Measurements from ENCODE around the gene TGFBRAP1.

DNA sequence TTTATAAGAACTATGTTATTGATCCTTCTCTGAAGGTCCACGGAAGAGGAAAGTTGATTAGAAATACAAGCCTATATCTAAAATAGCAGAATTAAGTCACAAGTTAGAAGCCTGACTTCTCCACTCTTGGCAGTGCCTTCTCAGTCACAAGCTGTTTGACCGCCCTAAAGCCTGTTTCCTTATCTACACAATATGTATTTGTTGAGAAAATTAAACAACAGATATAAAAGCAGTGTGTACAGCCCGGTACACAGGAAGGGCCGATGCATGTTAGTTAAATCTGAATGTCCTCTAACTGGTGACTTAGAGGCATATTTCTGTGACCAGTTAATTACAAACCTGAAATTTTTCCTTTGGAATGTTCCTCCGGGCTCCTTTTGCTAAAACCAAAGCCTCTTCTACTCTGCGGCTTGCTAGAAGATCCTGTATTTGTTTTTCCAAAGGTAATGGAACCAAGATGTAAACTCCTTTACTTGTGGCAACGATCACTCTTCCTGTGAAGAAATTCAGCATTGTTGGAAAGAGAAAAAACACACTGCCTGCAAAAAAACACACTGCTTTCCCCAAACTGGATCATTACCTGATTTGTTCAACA, 33.4 kb downstream of the TGFBRAP1 start:
- TF ChIP-seq, protein P1, sequence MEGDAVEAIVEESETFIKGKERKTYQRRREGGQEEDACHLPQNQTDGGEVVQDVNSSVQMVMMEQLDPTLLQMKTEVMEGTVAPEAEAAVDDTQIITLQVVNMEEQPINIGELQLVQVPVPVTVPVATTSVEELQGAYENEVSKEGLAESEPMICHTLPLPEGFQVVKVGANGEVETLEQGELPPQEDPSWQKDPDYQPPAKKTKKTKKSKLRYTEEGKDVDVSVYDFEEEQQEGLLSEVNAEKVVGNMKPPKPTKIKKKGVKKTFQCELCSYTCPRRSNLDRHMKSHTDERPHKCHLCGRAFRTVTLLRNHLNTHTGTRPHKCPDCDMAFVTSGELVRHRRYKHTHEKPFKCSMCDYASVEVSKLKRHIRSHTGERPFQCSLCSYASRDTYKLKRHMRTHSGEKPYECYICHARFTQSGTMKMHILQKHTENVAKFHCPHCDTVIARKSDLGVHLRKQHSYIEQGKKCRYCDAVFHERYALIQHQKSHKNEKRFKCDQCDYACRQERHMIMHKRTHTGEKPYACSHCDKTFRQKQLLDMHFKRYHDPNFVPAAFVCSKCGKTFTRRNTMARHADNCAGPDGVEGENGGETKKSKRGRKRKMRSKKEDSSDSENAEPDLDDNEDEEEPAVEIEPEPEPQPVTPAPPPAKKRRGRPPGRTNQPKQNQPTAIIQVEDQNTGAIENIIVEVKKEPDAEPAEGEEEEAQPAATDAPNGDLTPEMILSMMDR (IDR thresholded peaks at IDR 0.05; ENCODE audit: extremely low read depth in 1 of 2, insufficient read depth in 1 of 2, low read depth in 1 of 2, low read length in 2 of 2): no peak
- TF ChIP-seq POLR2A (IDR thresholded peaks at IDR 0.05; ENCODE audit: low read depth, low read length): no peak
- TF ChIP-seq JUN (IDR thresholded peaks at IDR 0.05; ENCODE audit: borderline replicate concordance, insufficient read depth, insufficient read length, low read depth): no peak
- no peak for TF ChIP-seq EZH2 (IDR thresholded peaks at IDR 0.05; ENCODE audit: borderline replicate concordance, low read depth, low read length, severe bottlenecking)
